Left ventricle myocardium inferior (tissue), 1 donor: Measurements from ENCODE around the gene COLEC11. TPM values are rescaled to one million over a fixed set of nuclear protein-coding genes. Genes with fewer than 3 reads are reported as not detected.
"Not testable (repeated sequence)": the region's sequence is repeated elsewhere in the genome, so short reads cannot be mapped to it uniquely, and the experiment has no call there.

ENCODE experiments used
- DNase-seq: peaks from one replicate; pipeline ENCODE4 v3.0.0-alpha.2; 2020
- H3K27ac ChIP-seq: fragments of 200-600 bp; replicated peaks from 2 replicates; pipeline ENCODE4 v1.8.0; 2021
- H3K27me3 ChIP-seq: fragments of 200-600 bp; 2 replicates; pipeline ENCODE4 v1.8.0; 2021; ENCODE audit warnings: low read depth
- H3K36me3 ChIP-seq: fragments of 200-600 bp; 2 replicates; pipeline ENCODE4 v1.8.0; 2021
- H3K4me1 ChIP-seq: fragments of 200-600 bp; 2 replicates; pipeline ENCODE4 v1.8.0; 2021
- H3K4me3 ChIP-seq: fragments of 200-600 bp; 2 replicates; pipeline ENCODE4 v1.8.0; 2021; ENCODE audit warnings: mild to moderate bottlenecking, moderate library complexity
- H3K9me3 ChIP-seq: fragments of 200-600 bp; replicated peaks from 2 replicates; pipeline ENCODE4 v1.8.0; 2021
- CTCF ChIP-seq: fragments of 200-600 bp; IDR thresholded peaks from 2 replicates; pipeline ENCODE4 v1.8.0; 2021; ENCODE audit warnings: antibody characterized with exemption, mild to moderate bottlenecking, borderline replicate concordance
- intact Hi-C: fragments of 100-400 bp; cut with micrococcal nuclease; formaldehyde crosslinking; loops from one replicate; pipeline ENCODE4 v1.11.0; 2022
- total RNA-seq: library from RNA; stranded (reverse); fragmentation: NEBNext Ultra II Directional; extraction: Animal tissue kit (Norgen Biotek cat#: 25700); gene quantifications from one replicate; pipeline ENCODE4 v1.2.1, GENCODE V29; 2021
- donor health status: DM: no; HTN: yes; CAD: no; lungs with severe emphysema.

Gene COLEC11
- total RNA-seq, 1 donor from 2014 or later: 4.9 TPM

- H3K27me3 ChIP-seq: no peaks in the 10 kb centered on the region
- H3K27ac ChIP-seq: no peak overlapping the region
- H3K9me3 ChIP-seq: peaks cover 15% of the 10 kb centered on the region
- no peaks in the 10 kb centered on the region for H3K36me3 ChIP-seq
- H3K4me3 ChIP-seq: no peak overlapping the region
- H3K4me1 ChIP-seq: no peaks in the 10 kb centered on the region
- no peak for DNase-seq
- no peak for TF ChIP-seq CTCF
- intact Hi-C loops: no loop called here
These were observed 15.5 kb downstream of the COLEC11 start for GRCh38 chr2:3610415-3610814.

- DNase-seq: no peak
- H3K4me1 ChIP-seq: no peaks in the 10 kb centered on the region
- H3K27ac ChIP-seq: no peak overlapping the region
- intact Hi-C loops: no loop called here
- H3K9me3 ChIP-seq: peaks cover 18% of the 10 kb centered on the region
- no peak for TF ChIP-seq CTCF
- no peaks in the 10 kb centered on the region for H3K36me3 ChIP-seq
- no peaks in the 10 kb centered on the region for H3K27me3 ChIP-seq
- H3K4me3 ChIP-seq: no peak overlapping the region
These were observed 16.1 kb downstream of the COLEC11 start for GRCh38 chr2:3610881-3611505.

- Histone ChIP-seq H3K36me3 (no peaks in the 10 kb centered on the region), H3K4me1 (no peaks in the 10 kb centered on the region), H3K27me3 (no peaks in the 10 kb centered on the region), H3K27ac (no peak overlapping the region), H3K9me3 (peaks cover 18% of the 10 kb centered on the region), H3K4me3 (no peak overlapping the region)
- TF ChIP-seq CTCF: no peak
- intact Hi-C loops: no loop called here
- DNase-seq: no peak
These were observed 16.7 kb downstream of the COLEC11 start for GRCh38 chr2:3611589-3611988.

GRCh38 chr2:3612639-3613523 lies 18.0 kb downstream of the COLEC11 start:
- TF ChIP-seq CTCF: no peak
- peaks cover 18% of the 10 kb centered on the region for H3K9me3 ChIP-seq
- H3K27me3 ChIP-seq: no peaks in the 10 kb centered on the region
- H3K36me3 ChIP-seq: no peaks in the 10 kb centered on the region
- intact Hi-C loops: no loop called here
- H3K4me1 ChIP-seq: no peaks in the 10 kb centered on the region
- no peak overlapping the region for H3K27ac ChIP-seq
- no peak for DNase-seq
- no peak overlapping the region for H3K4me3 ChIP-seq

- TF ChIP-seq CTCF: no peak
These were observed 18.6 kb downstream of the COLEC11 start for GRCh38 chr2:3613524-3613905.

GRCh38 chr2:3614743-3615142 lies 19.8 kb downstream of the COLEC11 start:
- H3K4me1 ChIP-seq, H3K4me3 ChIP-seq, intact Hi-C loops, DNase-seq, H3K27ac ChIP-seq, H3K36me3 ChIP-seq, H3K27me3 ChIP-seq: not testable (repeated sequence)
- H3K9me3 ChIP-seq: peaks cover 18% of the 10 kb centered on the region

More at GRCh38 chr2:3613524-3613905, 18.6 kb downstream of the COLEC11 start:
- Histone ChIP-seq H3K4me1 (no peaks in the 10 kb centered on the region), H3K27ac (no peak overlapping the region), H3K4me3 (no peak overlapping the region), H3K9me3 (peaks cover 18% of the 10 kb centered on the region), H3K36me3 (no peaks in the 10 kb centered on the region), H3K27me3 (no peaks in the 10 kb centered on the region)
- intact Hi-C loops: no loop called here
- no peak for DNase-seq

- peaks cover 18% of the 10 kb centered on the region for H3K9me3 ChIP-seq
- H3K27ac ChIP-seq, H3K27me3 ChIP-seq, H3K4me1 ChIP-seq, H3K4me3 ChIP-seq, intact Hi-C loops, H3K36me3 ChIP-seq, DNase-seq: not testable (repeated sequence)
These were observed 20.8 kb downstream of the COLEC11 start for GRCh38 chr2:3615541-3616200.

GRCh38 chr2:3616435-3617197 lies 21.7 kb downstream of the COLEC11 start:
- H3K9me3 ChIP-seq: peaks cover 18% of the 10 kb centered on the region
- DNase-seq, H3K27ac ChIP-seq, H3K4me1 ChIP-seq, H3K27me3 ChIP-seq, H3K36me3 ChIP-seq, intact Hi-C loops, H3K4me3 ChIP-seq: not testable (repeated sequence)
